D721Med (cell line): ENCODE results near the gene BATF3.
A peak's percentile ranks its signal among the peaks of the same experiment; 100 is the strongest.

ENCODE experiments used
- DNase-seq: peaks from one replicate; pipeline ENCODE4 v3.0.0; 2011; ENCODE audit warnings: low spot score; ENCODE audit not compliant: insufficient read length
- FAIRE-seq: peaks from 2 replicates; lab custom pipeline; 2011; peaks lifted over from hg19 to GRCh38; lab: Jason Lieb, UNC
- TF ChIP-seq, protein P1 (sequence below): IDR thresholded peaks from 2 replicates; pipeline ENCODE4 v1.5.1; 2012; ENCODE audit warnings: mild to moderate bottlenecking, control low read depth; ENCODE audit not compliant: insufficient read depth; ENCODE audit errors: missing control alignments

Gene BATF3

DNA sequence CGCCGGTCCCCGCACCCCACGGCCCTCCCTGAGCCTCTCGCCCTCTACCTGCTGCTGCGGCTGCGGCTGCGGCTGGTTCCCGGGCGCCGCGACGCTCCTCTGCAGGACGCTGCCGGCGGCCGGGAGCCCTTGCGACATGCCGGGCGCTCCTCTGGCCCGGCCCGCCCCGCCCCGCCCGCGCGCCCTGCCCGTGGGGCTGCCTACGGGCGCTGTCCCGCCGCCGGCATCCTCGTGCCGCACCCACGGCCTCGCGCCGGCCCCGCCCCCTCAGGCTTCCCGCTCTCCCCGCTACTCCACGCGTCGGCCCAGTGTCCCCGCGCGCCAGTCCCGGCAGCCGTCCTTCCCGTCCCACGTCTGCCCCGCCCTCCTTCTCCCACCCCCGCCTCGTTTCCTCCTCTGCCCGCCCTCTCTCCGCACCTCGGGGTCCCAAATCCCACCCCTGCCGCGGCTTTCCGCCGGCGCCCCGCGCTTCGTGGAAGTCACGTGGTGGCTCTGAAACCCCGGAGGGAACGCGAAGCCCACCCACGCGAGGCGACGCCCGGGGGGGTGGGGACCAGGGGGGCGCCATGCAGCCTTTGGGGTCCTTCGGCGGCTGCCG is at the start of gene BATF3:
TSS of gene BATF3 (minus strand) at position 216 of the 598 bp plus-strand sequence. CDS start at position 138, 78 bp downstream.
- TF ChIP-seq, protein P1, sequence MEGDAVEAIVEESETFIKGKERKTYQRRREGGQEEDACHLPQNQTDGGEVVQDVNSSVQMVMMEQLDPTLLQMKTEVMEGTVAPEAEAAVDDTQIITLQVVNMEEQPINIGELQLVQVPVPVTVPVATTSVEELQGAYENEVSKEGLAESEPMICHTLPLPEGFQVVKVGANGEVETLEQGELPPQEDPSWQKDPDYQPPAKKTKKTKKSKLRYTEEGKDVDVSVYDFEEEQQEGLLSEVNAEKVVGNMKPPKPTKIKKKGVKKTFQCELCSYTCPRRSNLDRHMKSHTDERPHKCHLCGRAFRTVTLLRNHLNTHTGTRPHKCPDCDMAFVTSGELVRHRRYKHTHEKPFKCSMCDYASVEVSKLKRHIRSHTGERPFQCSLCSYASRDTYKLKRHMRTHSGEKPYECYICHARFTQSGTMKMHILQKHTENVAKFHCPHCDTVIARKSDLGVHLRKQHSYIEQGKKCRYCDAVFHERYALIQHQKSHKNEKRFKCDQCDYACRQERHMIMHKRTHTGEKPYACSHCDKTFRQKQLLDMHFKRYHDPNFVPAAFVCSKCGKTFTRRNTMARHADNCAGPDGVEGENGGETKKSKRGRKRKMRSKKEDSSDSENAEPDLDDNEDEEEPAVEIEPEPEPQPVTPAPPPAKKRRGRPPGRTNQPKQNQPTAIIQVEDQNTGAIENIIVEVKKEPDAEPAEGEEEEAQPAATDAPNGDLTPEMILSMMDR, result no peak
- FAIRE-seq (no peak), DNase-seq (no peak)

DNA sequence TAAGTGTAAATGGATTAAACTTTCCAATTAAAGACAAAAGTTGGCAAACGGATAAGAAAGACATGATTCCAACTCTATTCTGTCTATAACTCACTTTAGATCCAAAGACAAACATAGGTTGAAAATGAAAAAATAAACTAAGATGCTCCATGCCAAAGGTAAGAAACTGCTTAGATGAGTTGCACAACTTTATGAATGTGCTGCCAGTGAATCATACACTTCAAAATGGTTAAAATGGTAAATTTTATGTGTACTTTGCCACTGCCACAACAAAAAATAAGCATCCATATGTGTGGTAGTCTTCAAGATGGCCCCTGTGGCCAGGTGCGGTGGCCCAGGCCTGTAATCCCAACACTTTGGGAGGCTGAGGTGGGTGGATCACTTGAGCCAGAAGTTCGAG is 46.9 kb upstream of the BATF3 start:
- FAIRE-seq, result no peak
- TF ChIP-seq, protein P1, result no peak
- DNase-seq, result no peak

- DNase-seq (no peak), FAIRE-seq (no peak)
- TF ChIP-seq, protein P1, result no peak
Observed at GRCh38 chr1:212745303-212745702, 45.7 kb upstream of the BATF3 start.

GRCh38 chr1:212743901-212744475 is 44.3 kb upstream of the BATF3 start:
- DNase-seq, result no peak
- TF ChIP-seq, protein P1, result no peak
- no peak for FAIRE-seq

DNA sequence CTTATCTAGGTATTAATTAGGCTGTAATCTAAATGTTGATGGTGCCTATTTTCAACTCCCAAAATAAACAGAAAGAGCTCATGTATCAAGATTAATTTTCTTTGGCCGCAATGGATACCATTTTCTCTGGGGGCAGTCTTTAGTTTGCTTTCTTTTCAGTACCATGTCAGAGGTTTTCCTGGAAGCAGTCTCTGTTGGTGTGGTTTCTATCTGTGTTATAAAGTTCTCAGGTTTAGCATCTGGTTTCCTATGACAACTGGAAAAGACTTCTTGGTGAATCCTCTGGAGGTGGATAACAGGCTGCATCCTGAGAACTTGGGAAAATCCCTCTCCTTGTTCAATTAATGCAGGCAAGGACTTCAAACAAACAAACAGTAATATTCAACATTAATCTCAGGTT is 38.7 kb upstream of the BATF3 start:
- FAIRE-seq, result peak; percentile 6
- no peak for DNase-seq
- TF ChIP-seq, protein P1, result no peak

GRCh38 chr1:212737559-212737958 is 37.9 kb upstream of the BATF3 start:
- FAIRE-seq, result peak; percentile 66
- no peak for DNase-seq
- TF ChIP-seq, protein P1, result no peak

GRCh38 chr1:212733109-212733508 is 33.5 kb upstream of the BATF3 start:
- no peak for FAIRE-seq
- TF ChIP-seq, protein P1, result no peak
- no peak for DNase-seq
